Measurements from ENCODE around the gene C1orf226. TPM values are rescaled to one million over a fixed set of nuclear protein-coding genes. Genes with fewer than 3 reads are reported as not detected.

The C1orf226 gene
- total RNA-seq, 1 experiment from 2014 or later, result 3.1 TPM

DNA sequence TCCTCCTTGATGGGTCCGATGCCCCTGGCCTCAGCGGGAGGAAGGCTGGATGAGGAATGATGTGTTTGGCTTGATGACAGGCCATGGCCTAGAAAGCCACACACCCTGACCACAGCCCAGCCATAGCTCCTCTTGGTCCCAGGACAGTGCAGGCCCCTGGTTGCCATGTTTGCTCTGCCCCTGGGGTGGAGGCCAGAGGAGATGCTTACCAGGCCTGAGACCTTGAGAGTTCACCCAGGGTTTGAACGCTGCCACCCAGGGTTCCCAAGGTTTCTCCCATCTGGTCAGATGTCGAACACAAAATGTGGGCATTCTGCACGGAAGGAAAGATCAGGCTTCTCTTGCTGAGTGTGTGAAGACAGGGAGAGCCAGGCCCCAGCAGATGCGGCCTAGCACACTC is 2.6 kb downstream of the C1orf226 start:
- ChIA-PET POLR2A (interaction anchor here (0.6 kb wide), 1 partner anchor 633 kb away, joined by 3 read pairs; no protein-coding TSS in a partner anchor), CTCF (interaction anchor here (0.7 to 1.2 kb wide), 7 partner anchors 8 to 343 kb away, joined by 3 to 4 read pairs (median 3); no protein-coding TSS in a partner anchor)
- BruUV-seq (replicated peaks), result no TSS peak
- intact Hi-C loops (cut with micrococcal nuclease), result no loop called here
- Mint-ChIP-seq H3K27ac (ENCODE audit: low read depth, unreplicated experiment) (peak overlapping the region; percentile 89), H3K9me3 (ENCODE audit: unreplicated experiment) (no peaks in the 10 kb centered on the region), H3K4me1 (ENCODE audit: insufficient read depth, unreplicated experiment) (peaks cover 60% of the 10 kb centered on the region), H3K27me3 (ENCODE audit: insufficient read depth, unreplicated experiment) (no peaks in the 10 kb centered on the region), H3K4me3 (ENCODE audit: unreplicated experiment) (no peak overlapping the region), H3K36me3 (ENCODE audit: insufficient read depth, unreplicated experiment) (no peaks in the 10 kb centered on the region)
- TF ChIP-seq, protein P1, sequence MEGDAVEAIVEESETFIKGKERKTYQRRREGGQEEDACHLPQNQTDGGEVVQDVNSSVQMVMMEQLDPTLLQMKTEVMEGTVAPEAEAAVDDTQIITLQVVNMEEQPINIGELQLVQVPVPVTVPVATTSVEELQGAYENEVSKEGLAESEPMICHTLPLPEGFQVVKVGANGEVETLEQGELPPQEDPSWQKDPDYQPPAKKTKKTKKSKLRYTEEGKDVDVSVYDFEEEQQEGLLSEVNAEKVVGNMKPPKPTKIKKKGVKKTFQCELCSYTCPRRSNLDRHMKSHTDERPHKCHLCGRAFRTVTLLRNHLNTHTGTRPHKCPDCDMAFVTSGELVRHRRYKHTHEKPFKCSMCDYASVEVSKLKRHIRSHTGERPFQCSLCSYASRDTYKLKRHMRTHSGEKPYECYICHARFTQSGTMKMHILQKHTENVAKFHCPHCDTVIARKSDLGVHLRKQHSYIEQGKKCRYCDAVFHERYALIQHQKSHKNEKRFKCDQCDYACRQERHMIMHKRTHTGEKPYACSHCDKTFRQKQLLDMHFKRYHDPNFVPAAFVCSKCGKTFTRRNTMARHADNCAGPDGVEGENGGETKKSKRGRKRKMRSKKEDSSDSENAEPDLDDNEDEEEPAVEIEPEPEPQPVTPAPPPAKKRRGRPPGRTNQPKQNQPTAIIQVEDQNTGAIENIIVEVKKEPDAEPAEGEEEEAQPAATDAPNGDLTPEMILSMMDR (IDR thresholded peaks at IDR 0.05; ENCODE audit: unreplicated experiment), result no peak
- no peak for DNase-seq (ENCODE audit: unreplicated experiment)

DNA sequence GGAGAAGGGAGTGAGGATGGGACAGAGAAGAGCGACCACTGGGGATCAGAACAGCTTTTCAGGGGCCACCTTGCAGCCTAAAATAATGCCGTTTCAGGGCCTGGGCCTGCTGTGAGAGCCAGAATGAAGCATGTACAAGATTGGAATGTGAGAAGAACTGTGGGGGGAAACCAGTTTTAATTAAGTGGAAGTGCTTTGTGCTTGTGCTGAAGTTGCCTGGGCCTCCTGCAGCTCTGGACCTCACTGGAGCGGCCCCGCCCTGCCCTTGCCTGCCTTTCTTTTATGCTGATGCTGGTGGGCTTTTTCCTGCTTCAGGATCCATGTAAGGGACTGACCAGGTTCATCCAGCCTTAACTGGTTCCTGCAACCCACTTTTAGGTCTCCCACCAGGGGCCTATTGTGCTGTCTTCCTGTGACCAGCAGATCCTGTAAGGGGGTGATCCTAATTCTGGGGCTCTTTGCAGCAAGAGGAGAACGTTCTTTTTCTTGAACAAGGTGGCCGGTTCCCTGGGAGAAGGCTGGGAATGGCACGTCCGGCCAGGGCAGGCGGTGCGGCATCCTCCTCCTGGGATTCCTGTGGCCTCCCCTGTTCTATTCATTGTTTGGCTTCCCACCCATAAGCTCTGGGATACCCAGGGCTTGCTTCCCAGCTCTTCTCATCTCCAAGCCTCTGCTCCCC is 3.2 kb downstream of the C1orf226 start:
- DNase-seq (ENCODE audit: unreplicated experiment), result no peak
- POLR2A ChIA-PET, result interaction anchor here (0.6 kb wide), 1 partner anchor 632 kb away, joined by 3 read pairs; no protein-coding TSS in a partner anchor
- peak overlapping the region; percentile 89 for H3K27ac Mint-ChIP-seq (ENCODE audit: low read depth, unreplicated experiment)
- H3K4me1 Mint-ChIP-seq (ENCODE audit: insufficient read depth, unreplicated experiment), result peaks cover 67% of the 10 kb centered on the region
- BruUV-seq (replicated peaks), result no TSS peak
- intact Hi-C loops (cut with micrococcal nuclease), result loop anchor here (5.0 kb wide), 1 partner anchor 242 kb away; no protein-coding TSS in a partner anchor
- no peaks in the 10 kb centered on the region for H3K9me3 Mint-ChIP-seq (ENCODE audit: unreplicated experiment)
- TF ChIP-seq, protein P1 (IDR thresholded peaks at IDR 0.05; ENCODE audit: unreplicated experiment), result no peak
- no peak overlapping the region for H3K4me3 Mint-ChIP-seq (ENCODE audit: unreplicated experiment)
- CTCF ChIA-PET, result interaction anchor here (0.6 to 1.2 kb wide), 6 partner anchors 13 to 111 kb away, joined by 3 to 4 read pairs (median 3); no protein-coding TSS in a partner anchor
- no peaks in the 10 kb centered on the region for H3K27me3 Mint-ChIP-seq (ENCODE audit: insufficient read depth, unreplicated experiment)
- no peaks in the 10 kb centered on the region for H3K36me3 Mint-ChIP-seq (ENCODE audit: insufficient read depth, unreplicated experiment)

- no peak for DNase-seq (ENCODE audit: unreplicated experiment)
- Mint-ChIP-seq H3K27me3 (ENCODE audit: insufficient read depth, unreplicated experiment) (no peaks in the 10 kb centered on the region), H3K4me1 (ENCODE audit: insufficient read depth, unreplicated experiment) (peaks cover 71% of the 10 kb centered on the region), H3K36me3 (ENCODE audit: insufficient read depth, unreplicated experiment) (no peaks in the 10 kb centered on the region), H3K27ac (ENCODE audit: low read depth, unreplicated experiment) (no peak overlapping the region), H3K9me3 (ENCODE audit: unreplicated experiment) (no peaks in the 10 kb centered on the region), H3K4me3 (ENCODE audit: unreplicated experiment) (no peak overlapping the region)
- intact Hi-C loops (cut with micrococcal nuclease), result loop anchor here (5.0 kb wide), 1 partner anchor 243 kb away; no protein-coding TSS in a partner anchor
- CTCF ChIA-PET, result interaction anchor here (0.6 to 7.2 kb wide), 9 partner anchors 13 to 329 kb away, joined by 3 to 93 read pairs (median 3); no protein-coding TSS in a partner anchor
- TF ChIP-seq, protein P1 (IDR thresholded peaks at IDR 0.05; ENCODE audit: unreplicated experiment), result no peak
- BruUV-seq (replicated peaks), result no TSS peak
- POLR2A ChIA-PET, result no interaction called here
Measured at GRCh38 chr1:162385280-162385623, 3.7 kb downstream of the C1orf226 start.

GRCh38 chr1:162385702-162386101 is 4.2 kb downstream of the C1orf226 start:
- Mint-ChIP-seq H3K27me3 (ENCODE audit: insufficient read depth, unreplicated experiment) (no peaks in the 10 kb centered on the region), H3K27ac (ENCODE audit: low read depth, unreplicated experiment) (no peak overlapping the region), H3K4me1 (ENCODE audit: insufficient read depth, unreplicated experiment) (peaks cover 72% of the 10 kb centered on the region), H3K4me3 (ENCODE audit: unreplicated experiment) (no peak overlapping the region), H3K36me3 (ENCODE audit: insufficient read depth, unreplicated experiment) (no peaks in the 10 kb centered on the region), H3K9me3 (ENCODE audit: unreplicated experiment) (no peaks in the 10 kb centered on the region)
- DNase-seq (ENCODE audit: unreplicated experiment), result no peak
- TF ChIP-seq, protein P1 (IDR thresholded peaks at IDR 0.05; ENCODE audit: unreplicated experiment), result no peak
- ChIA-PET CTCF (interaction anchor here (0.6 to 7.2 kb wide), 6 partner anchors 25 to 329 kb away, joined by 3 to 93 read pairs (median 3); no protein-coding TSS in a partner anchor), POLR2A (interaction anchor here (0.9 kb wide), 1 partner anchor 9 kb away, joined by 3 read pairs; the partner anchor contains the start of gene SPATA46)
- intact Hi-C loops (cut with micrococcal nuclease), result loop anchor here (5.0 kb wide), 1 partner anchor 243 kb away; no protein-coding TSS in a partner anchor
- no TSS peak for BruUV-seq (replicated peaks)
